ENCODE data around the gene VWCE.
"Not testable (repeated sequence)": the region's sequence is repeated elsewhere in the genome, so short reads cannot be mapped to it uniquely, and the experiment has no call there.

VWCE gene

DNA sequence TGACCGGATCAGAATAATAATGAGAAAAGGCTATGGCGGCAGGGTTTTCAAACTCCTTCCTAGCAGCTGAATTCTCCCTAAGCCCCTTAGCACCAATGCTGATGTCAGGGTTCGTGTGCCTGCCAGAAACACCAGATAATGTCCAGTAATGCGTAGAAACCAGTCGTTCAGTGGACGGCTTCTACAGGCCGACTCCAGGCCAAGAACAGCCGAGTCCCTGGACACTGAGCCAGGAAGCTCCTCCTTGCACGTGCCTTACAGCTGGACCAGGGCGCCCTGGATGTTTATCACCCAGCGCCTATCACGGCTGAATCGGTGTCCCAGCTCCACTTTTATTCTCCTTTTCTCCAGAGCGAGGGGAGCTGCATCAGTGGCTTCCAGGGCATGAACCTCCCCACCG, 82.9 kb downstream of the VWCE start:
- not testable (repeated sequence) for DNase-seq (ENCODE audit: low read depth in 2 of 2)

GRCh38 chr11:61211327-61211952, 83.7 kb downstream of the VWCE start:
- not testable (repeated sequence) for DNase-seq (ENCODE audit: low read depth in 2 of 2)

- DNase-seq (ENCODE audit: low read depth in 2 of 2), result not testable (repeated sequence)
Observed at GRCh38 chr11:61210629-61211028, 84.5 kb downstream of the VWCE start.
